PC-9 (cell line): ENCODE measurements around the gene KRT1. TPM values are rescaled to one million over a fixed set of nuclear protein-coding genes. Genes with fewer than 3 reads are reported as not detected.

ENCODE experiments used
- BruUV-seq: library from RNA; stranded (reverse); fragments of 400-500 nt; replicated peaks from 2 replicates; lab custom pipeline; 2021; lab: Mats Ljungman, UMichigan
- CTCF ChIA-PET: fragments of 300-600 bp; sonication (Branson Sonifier 250); formaldehyde crosslinking; loops from one replicate; lab custom pipeline; 2022; ENCODE audit warnings: antibody characterized with exemption; lab: Charles Lee
- POLR2A ChIA-PET: fragments of 300-600 bp; sonication (Branson Sonifier 250); formaldehyde crosslinking; loops from one replicate; lab custom pipeline; 2022; ENCODE audit warnings: antibody characterized with exemption; ENCODE audit not compliant: unreplicated experiment; lab: Charles Lee
- DNase-seq, 2 experiments: peaks; one replicate each; pipeline versions ENCODE4 v3.0.0 to v3.0.0-alpha.2; 2015 to 2022; ENCODE audit warnings: mixed read lengths in 1 of 2
- H2AFZ ChIP-seq: fragments of 200-600 bp; sonication (generic); 2 replicates; pipeline ENCODE4 v1.8.1; 2017; ENCODE audit warnings: antibody characterized with exemption
- H3F3A ChIP-seq: fragments of 200-600 bp; sonication (generic); 2 replicates; pipeline ENCODE4 v1.8.1; 2017; ENCODE audit warnings: antibody characterized with exemption, mild to moderate bottlenecking, low read depth; ENCODE audit not compliant: insufficient read depth
- H3K27ac ChIP-seq: fragments of 200-600 bp; sonication (generic); 2 replicates; pipeline ENCODE4 v1.6.1; 2016; ENCODE audit warnings: mixed run types
- H3K27me3 ChIP-seq: fragments of 200-600 bp; sonication (generic); 2 replicates; pipeline ENCODE4 v1.6.1; 2016; ENCODE audit warnings: low read depth, mixed run types; ENCODE audit not compliant: insufficient read depth
- H3K36me3 ChIP-seq: fragments of 200-600 bp; sonication (generic); 2 replicates; pipeline ENCODE4 v1.6.1; 2016; ENCODE audit warnings: low read depth, mixed run types
- H3K4me1 ChIP-seq: fragments of 200-600 bp; sonication (generic); replicated peaks from 2 replicates; pipeline ENCODE4 v1.6.1; 2016; ENCODE audit warnings: mixed run types; ENCODE audit not compliant: insufficient read depth
- H3K4me2 ChIP-seq: fragments of 200-600 bp; sonication (generic); 2 replicates; pipeline ENCODE4 v1.6.1; 2017; ENCODE audit warnings: mixed run types
- H3K4me3 ChIP-seq: fragments of 200-600 bp; sonication (generic); 2 replicates; pipeline ENCODE4 v1.6.1; 2016; ENCODE audit warnings: mixed run types
- H3K79me2 ChIP-seq: fragments of 200-600 bp; sonication (generic); 2 replicates; pipeline ENCODE4 v1.6.1; 2017; ENCODE audit warnings: low read depth, mixed run types
- H3K9me2 ChIP-seq: fragments of 200-600 bp; sonication (generic); 2 replicates; pipeline ENCODE4 v1.8.1; 2017; ENCODE audit warnings: mild to moderate bottlenecking; ENCODE audit not compliant: insufficient read depth
- H3K9me3 ChIP-seq: fragments of 200-600 bp; sonication (generic); 2 replicates; pipeline ENCODE4 v1.8.1; 2016; ENCODE audit warnings: low read depth; ENCODE audit not compliant: insufficient read depth
- H4K20me1 ChIP-seq: fragments of 200-600 bp; sonication (generic); 2 replicates; pipeline ENCODE4 v1.8.1; 2017; ENCODE audit not compliant: insufficient read depth
- EZH2 ChIP-seq: fragments of 200-600 bp; sonication (generic); IDR thresholded peaks from 2 replicates; pipeline ENCODE4 v1.8.0; 2017; ENCODE audit warnings: antibody characterized with exemption, low read depth
- intact Hi-C: fragments of 100-400 bp; cut with micrococcal nuclease; formaldehyde crosslinking; loops from one replicate; pipeline ENCODE4 v1.10.0; 2022; ENCODE audit not compliant: unreplicated experiment
- total RNA-seq: library from RNA; stranded (reverse); gene quantifications from 2 replicates; pipeline ENCODE4 v1.2.3, GENCODE V29; 2021
- TF ChIP-seq, protein P1 (sequence below): fragments of 200-600 bp; sonication (generic); conservative IDR thresholded peaks from 2 replicates; pipeline ENCODE4 v1.6.1; 2017; ENCODE audit warnings: mixed run types, antibody characterized with exemption, mild to moderate bottlenecking, moderate library complexity

Gene KRT1
- total RNA-seq, 1 experiment from 2014 or later = not detected

GRCh38 chr12:52658196-52658595 lies 22.0 kb downstream of the KRT1 start:
- H3K79me2 ChIP-seq = no peaks in the 10 kb centered on the region
- H3K36me3 ChIP-seq = no peaks in the 10 kb centered on the region
- H3K4me1 ChIP-seq = peaks cover 23% of the 10 kb centered on the region
- peaks cover 19% of the 10 kb centered on the region; the same call in 1 of the 2 replicates for H3F3A ChIP-seq
- H3K4me2 ChIP-seq = no peak overlapping the region
- no peaks in the 10 kb centered on the region for H3K9me3 ChIP-seq
- no peaks in the 10 kb centered on the region for H3K9me2 ChIP-seq
- H3K27ac ChIP-seq = no peak overlapping the region
- H2AFZ ChIP-seq = no peak overlapping the region
- H3K27me3 ChIP-seq = no peaks in the 10 kb centered on the region
- no peak for TF ChIP-seq EZH2
- TF ChIP-seq, protein P1, sequence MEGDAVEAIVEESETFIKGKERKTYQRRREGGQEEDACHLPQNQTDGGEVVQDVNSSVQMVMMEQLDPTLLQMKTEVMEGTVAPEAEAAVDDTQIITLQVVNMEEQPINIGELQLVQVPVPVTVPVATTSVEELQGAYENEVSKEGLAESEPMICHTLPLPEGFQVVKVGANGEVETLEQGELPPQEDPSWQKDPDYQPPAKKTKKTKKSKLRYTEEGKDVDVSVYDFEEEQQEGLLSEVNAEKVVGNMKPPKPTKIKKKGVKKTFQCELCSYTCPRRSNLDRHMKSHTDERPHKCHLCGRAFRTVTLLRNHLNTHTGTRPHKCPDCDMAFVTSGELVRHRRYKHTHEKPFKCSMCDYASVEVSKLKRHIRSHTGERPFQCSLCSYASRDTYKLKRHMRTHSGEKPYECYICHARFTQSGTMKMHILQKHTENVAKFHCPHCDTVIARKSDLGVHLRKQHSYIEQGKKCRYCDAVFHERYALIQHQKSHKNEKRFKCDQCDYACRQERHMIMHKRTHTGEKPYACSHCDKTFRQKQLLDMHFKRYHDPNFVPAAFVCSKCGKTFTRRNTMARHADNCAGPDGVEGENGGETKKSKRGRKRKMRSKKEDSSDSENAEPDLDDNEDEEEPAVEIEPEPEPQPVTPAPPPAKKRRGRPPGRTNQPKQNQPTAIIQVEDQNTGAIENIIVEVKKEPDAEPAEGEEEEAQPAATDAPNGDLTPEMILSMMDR = no peak
- no peak for DNase-seq
- H4K20me1 ChIP-seq = no peaks in the 10 kb centered on the region
- POLR2A ChIA-PET = no interaction called here
- CTCF ChIA-PET = no interaction called here
- intact Hi-C loops = no loop called here
- no TSS peak for BruUV-seq
- H3K4me3 ChIP-seq = no peak overlapping the region

GRCh38 chr12:52657250-52657902 lies 22.8 kb downstream of the KRT1 start:
- Histone ChIP-seq H3K4me2 (no peak overlapping the region), H3K36me3 (no peaks in the 10 kb centered on the region), H3K27ac (no peak overlapping the region), H3K4me1 (peaks cover 23% of the 10 kb centered on the region), H3K4me3 (no peak overlapping the region), H4K20me1 (no peaks in the 10 kb centered on the region), H3K27me3 (no peaks in the 10 kb centered on the region), H3K9me3 (no peaks in the 10 kb centered on the region), H2AFZ (no peak overlapping the region), H3K9me2 (no peaks in the 10 kb centered on the region), H3F3A (peaks cover 19% of the 10 kb centered on the region; the same call in 1 of the 2 replicates), H3K79me2 (no peaks in the 10 kb centered on the region)
- CTCF ChIA-PET = no interaction called here
- no peak for TF ChIP-seq EZH2
- TF ChIP-seq, protein P1 = no peak
- no TSS peak for BruUV-seq
- no peak for DNase-seq
- intact Hi-C loops = no loop called here
- POLR2A ChIA-PET = interaction anchor here (0.5 kb wide), 1 partner anchor 414 kb away, joined by 3 read pairs; no protein-coding TSS in a partner anchor

DNA sequence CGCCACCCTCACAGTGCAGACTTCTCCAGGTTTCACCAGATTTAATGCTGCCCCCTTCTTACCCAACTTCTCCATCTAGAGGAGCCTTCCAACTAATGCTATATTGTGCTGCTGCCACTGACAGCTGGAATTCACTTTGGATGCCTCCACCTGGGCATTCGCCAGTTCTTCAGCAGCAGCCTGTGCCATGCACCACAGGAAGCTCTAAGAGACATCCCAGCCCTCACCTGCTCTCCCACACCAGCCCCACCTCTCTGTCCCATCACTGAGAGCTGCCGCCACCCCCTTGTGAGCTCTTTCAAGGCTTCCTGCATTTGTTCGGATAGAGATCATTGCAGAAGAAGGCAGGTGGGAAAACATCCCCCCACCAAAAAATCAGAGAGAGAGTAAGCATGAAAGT lies 23.6 kb downstream of the KRT1 start:
- Histone ChIP-seq H2AFZ (no peak overlapping the region), H3K27me3 (no peaks in the 10 kb centered on the region), H3K4me2 (no peak overlapping the region), H3F3A (peaks cover 19% of the 10 kb centered on the region; the same call in 1 of the 2 replicates), H3K36me3 (no peaks in the 10 kb centered on the region), H3K79me2 (no peaks in the 10 kb centered on the region), H4K20me1 (no peaks in the 10 kb centered on the region), H3K9me2 (no peaks in the 10 kb centered on the region), H3K4me1 (peaks cover 23% of the 10 kb centered on the region), H3K27ac (no peak overlapping the region), H3K9me3 (no peaks in the 10 kb centered on the region), H3K4me3 (no peak overlapping the region)
- BruUV-seq = no TSS peak
- ChIA-PET CTCF (no interaction called here), POLR2A (interaction anchor here (0.5 kb wide), 1 partner anchor 413 kb away, joined by 3 read pairs; no protein-coding TSS in a partner anchor)
- TF ChIP-seq, protein P1 = no peak
- no peak for TF ChIP-seq EZH2
- no peak for DNase-seq
- intact Hi-C loops = no loop called here
